Measurements from ENCODE around the gene CLDN20. TPM values are rescaled to one million over a fixed set of nuclear protein-coding genes. Genes with fewer than 3 reads are reported as not detected.
A peak's percentile ranks its signal among the peaks of the same experiment; 100 is the strongest.
"Not testable (repeated sequence)": the region's sequence is repeated elsewhere in the genome, so short reads cannot be mapped to it uniquely, and the experiment has no call there.

CLDN20 gene
- total and polyA plus RNA-seq, 8 donors = 0.07 TPM; not detected in 7

DNA sequence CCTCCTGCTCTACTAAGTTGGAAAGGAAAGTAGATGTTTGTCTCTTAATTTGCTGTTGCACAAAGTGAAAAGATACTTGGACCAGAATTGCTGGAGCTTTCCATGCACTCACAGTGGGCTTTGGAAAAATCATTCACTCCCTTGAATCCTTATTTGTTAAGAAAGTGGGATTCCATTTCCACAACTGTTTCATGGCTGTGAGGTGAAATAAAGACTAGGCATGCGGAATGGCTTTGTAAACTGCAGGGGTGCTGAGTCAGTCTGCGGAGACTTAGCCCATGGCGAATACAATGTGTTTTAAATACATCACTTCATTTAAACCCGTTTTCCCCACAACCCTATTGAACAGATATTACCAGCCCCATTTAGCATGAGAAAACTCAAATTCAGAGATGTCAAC is 36.8 kb upstream of the CLDN20 start:
- intact Hi-C loops (cut with DNase I) = no loop called here
- ATAC-seq = no peak
- DNase-seq = no peak
- WGBS, 2 donors = 81 to 84% methylated on average over 4 of the region's 4 CpGs
- Histone ChIP-seq H3K27me3 (no peaks in the 10 kb centered on the region), H3K4me1 (no peaks in the 10 kb centered on the region), H3K4me3 (no peak overlapping the region), H3K9me3 (no peaks in the 10 kb centered on the region), H3K36me3 (no peaks in the 10 kb centered on the region), H3K27ac (no peak overlapping the region)
- TF ChIP-seq, protein P1, sequence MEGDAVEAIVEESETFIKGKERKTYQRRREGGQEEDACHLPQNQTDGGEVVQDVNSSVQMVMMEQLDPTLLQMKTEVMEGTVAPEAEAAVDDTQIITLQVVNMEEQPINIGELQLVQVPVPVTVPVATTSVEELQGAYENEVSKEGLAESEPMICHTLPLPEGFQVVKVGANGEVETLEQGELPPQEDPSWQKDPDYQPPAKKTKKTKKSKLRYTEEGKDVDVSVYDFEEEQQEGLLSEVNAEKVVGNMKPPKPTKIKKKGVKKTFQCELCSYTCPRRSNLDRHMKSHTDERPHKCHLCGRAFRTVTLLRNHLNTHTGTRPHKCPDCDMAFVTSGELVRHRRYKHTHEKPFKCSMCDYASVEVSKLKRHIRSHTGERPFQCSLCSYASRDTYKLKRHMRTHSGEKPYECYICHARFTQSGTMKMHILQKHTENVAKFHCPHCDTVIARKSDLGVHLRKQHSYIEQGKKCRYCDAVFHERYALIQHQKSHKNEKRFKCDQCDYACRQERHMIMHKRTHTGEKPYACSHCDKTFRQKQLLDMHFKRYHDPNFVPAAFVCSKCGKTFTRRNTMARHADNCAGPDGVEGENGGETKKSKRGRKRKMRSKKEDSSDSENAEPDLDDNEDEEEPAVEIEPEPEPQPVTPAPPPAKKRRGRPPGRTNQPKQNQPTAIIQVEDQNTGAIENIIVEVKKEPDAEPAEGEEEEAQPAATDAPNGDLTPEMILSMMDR (IDR thresholded peaks at IDR 0.05) = no peak
- no peak for FAIRE-seq

DNA sequence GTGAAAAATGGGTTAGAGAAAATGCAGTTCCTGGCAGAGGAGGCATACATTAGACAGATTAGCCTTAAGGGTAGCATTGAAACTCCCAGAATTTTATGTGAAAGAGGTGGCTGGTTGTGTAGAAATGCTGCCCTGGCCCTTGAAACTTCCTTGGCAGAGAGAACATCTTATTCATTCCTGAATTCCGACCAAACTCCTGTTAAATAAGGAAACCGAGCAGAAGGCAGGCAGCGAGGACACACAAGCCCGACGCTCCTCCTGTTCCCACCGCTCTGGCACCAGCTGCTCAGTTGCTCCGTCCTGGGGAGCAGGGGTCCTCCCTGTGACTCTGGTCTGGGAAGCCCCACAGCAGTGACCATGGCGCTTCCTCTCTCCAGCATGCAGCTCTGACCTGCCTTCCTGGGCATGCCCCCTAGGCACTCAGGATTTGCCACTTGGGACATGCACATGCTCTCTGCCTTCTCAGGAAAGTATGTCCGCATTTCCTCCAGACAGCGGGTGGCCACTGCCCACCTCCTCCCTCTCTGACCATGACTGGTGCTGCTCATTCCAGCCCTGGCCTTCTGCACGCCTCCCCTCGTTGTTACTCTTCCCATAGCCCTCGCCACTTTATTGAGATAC is 35.2 kb upstream of the CLDN20 start:
- no peak overlapping the region for H3K27ac ChIP-seq
- WGBS, 2 donors = 74 to 82% methylated on average over 13 of the region's 13 CpGs

DNA sequence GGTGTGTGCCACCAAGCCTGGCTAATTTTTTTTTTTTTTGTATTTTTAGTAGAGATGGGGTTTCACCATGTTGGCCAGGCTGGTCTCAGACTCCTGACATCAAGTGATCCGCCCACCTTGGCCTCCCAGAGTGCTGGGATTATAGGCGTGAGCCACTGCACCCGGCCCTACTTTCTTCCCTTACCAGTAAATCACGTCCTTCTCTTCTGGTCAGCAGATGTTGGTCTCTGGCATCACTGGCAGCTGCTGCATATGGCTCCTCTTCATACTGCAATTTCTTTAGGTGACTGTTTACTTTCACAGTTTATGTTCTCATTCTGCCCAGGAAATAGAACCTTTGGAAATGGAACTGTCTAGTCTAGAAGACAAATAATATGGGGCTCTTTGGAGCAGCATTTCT is 32.8 kb upstream of the CLDN20 start:
- ATAC-seq; intact Hi-C loops (cut with DNase I); FAIRE-seq; DNase-seq; H3K4me3 ChIP-seq; H3K27ac ChIP-seq; H3K9me3 ChIP-seq; H3K36me3 ChIP-seq; H3K4me1 ChIP-seq; H3K27me3 ChIP-seq: not testable (repeated sequence)
- 82% methylated on average over 4 of the region's 4 CpGs for WGBS, 2 donors

More for the DNA sequence above, 35.2 kb upstream of the CLDN20 start:
- TF ChIP-seq, protein P1 (IDR thresholded peaks at IDR 0.05) = no peak
- no peak for DNase-seq
- Histone ChIP-seq H3K4me3 (no peak overlapping the region), H3K4me1 (no peaks in the 10 kb centered on the region), H3K27me3 (no peaks in the 10 kb centered on the region), H3K9me3 (no peaks in the 10 kb centered on the region), H3K36me3 (no peaks in the 10 kb centered on the region)
- intact Hi-C loops (cut with DNase I) = no loop called here
- ATAC-seq = peak in 1 of 4 donors; percentile 24
- FAIRE-seq = no peak

DNA sequence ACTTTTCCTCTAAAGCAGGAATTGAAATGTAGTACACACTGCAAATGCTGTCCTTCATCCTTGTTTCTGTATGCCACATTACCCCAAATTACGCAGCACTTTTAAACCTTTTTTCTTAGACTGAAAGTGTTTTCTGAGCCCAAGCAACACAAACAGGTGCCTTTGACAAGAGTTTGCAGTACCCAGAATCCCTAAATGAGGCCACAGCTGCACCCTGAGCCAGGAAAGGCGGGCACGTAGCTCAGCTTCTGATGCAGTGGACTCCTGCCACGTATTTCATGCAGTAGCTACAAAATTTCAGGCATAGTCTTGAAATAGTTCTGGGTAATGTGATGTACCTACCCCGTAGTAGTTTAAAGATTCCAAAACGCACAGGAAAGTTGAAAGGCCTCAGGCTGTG is 31.0 kb upstream of the CLDN20 start:
- intact Hi-C loops (cut with DNase I) = no loop called here
- no peaks in the 10 kb centered on the region for H3K9me3 ChIP-seq
- FAIRE-seq = no peak
- TF ChIP-seq, protein P1 (IDR thresholded peaks at IDR 0.05) = no peak
- WGBS, 2 donors = 86 to 96% methylated on average over 6 of the region's 6 CpGs
- H3K36me3 ChIP-seq = no peaks in the 10 kb centered on the region
- no peak for ATAC-seq
- no peaks in the 10 kb centered on the region for H3K27me3 ChIP-seq
- H3K4me1 ChIP-seq = no peaks in the 10 kb centered on the region
- no peak for DNase-seq
- no peak overlapping the region for H3K27ac ChIP-seq
- no peak overlapping the region for H3K4me3 ChIP-seq

DNA sequence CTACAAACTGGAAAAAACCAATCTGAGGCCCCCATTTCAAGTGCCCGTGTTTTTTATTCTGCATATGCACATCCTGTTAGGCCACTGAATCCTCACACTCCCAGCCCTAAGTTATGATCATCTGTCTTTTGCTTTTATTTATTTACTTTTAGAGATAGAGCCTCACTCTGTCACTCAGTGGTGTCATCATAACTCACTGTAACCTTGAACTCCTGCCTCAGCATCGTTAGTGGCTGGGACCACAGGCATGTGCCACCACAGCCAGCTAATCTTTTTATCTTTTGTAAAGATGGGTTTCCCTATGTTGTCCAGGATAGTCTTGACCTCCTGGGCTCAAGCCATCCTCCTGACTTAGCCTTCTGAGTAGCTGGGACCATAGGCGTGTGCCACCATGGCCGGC is 29.6 kb upstream of the CLDN20 start:
- H3K27me3 ChIP-seq = no peaks in the 10 kb centered on the region
- no peak overlapping the region for H3K27ac ChIP-seq
- no peaks in the 10 kb centered on the region for H3K4me1 ChIP-seq
- DNase-seq (no peak), FAIRE-seq (no peak), ATAC-seq (no peak)
- no peaks in the 10 kb centered on the region for H3K36me3 ChIP-seq
- no peaks in the 10 kb centered on the region for H3K9me3 ChIP-seq
- TF ChIP-seq, protein P1 (IDR thresholded peaks at IDR 0.05) = no peak
- no peak overlapping the region for H3K4me3 ChIP-seq
- 74 to 79% methylated on average over 4 of the region's 4 CpGs for WGBS, 2 donors
- intact Hi-C loops (cut with DNase I) = no loop called here
